Suprapubic skin (tissue), 4 donors: ENCODE data around the gene TRAPPC2L. TPM values are rescaled to one million over a fixed set of nuclear protein-coding genes. Genes with fewer than 3 reads are reported as not detected.

Experiments used
- DNase-seq, 2 donors: peaks; one replicate each; pipeline ENCODE4 v3.0.0-alpha.2; 2019; ENCODE audit warnings: low spot score in 2 of 2
- H3K27ac ChIP-seq: fragments of 200-600 bp; sonication (generic); one replicate; pipeline ENCODE4 v1.5.1; 2019
- H3K27me3 ChIP-seq: fragments of 200-600 bp; sonication (generic); one replicate; pipeline ENCODE4 v1.5.1; 2019
- H3K36me3 ChIP-seq: fragments of 200-600 bp; sonication (generic); one replicate; pipeline ENCODE4 v1.5.1; 2019
- H3K4me1 ChIP-seq: fragments of 200-600 bp; sonication (generic); one replicate; pipeline ENCODE4 v1.5.1; 2019
- H3K4me3 ChIP-seq: fragments of 200-600 bp; sonication (generic); one replicate; pipeline ENCODE4 v1.5.1; 2019; ENCODE audit warnings: mild to moderate bottlenecking
- H3K9me3 ChIP-seq: fragments of 200-600 bp; sonication (generic); one replicate; pipeline ENCODE4 v1.5.1; 2019
- EP300 ChIP-seq: sonication (generic); formaldehyde crosslinking; IDR thresholded peaks from one replicate; pipeline ENCODE4 v1.6.1; 2017; ENCODE audit warnings: antibody characterized with exemption
- POLR2A ChIP-seq, 2 donors: fragments of 450-650 bp; IDR thresholded peaks; one replicate each; pipeline ENCODE4 v1.6.1; 2017; ENCODE audit warnings: antibody characterized with exemption in 2 of 2, mild to moderate bottlenecking in 2 of 2, moderate library complexity in 2 of 2
- POLR2AphosphoS5 ChIP-seq, 3 donors: sonication (generic); formaldehyde crosslinking; IDR thresholded peaks; one replicate each; pipeline ENCODE4 v1.6.1; 2017; ENCODE audit warnings: antibody characterized with exemption in 3 of 3
- WGBS: methylation state at CpG from one replicate; pipeline ENCODE4 v1.1.5; 2018; 5-methylcytosine and 5-hydroxymethylcytosine counted together
- total RNA-seq, 4 donors: library from RNA; depleted of rRNA; stranded (reverse); fragments of >200 nt; gene quantifications; one replicate each; pipeline ENCODE4 v1.1.0, GENCODE V29; 2016
- TF ChIP-seq, protein P1 (sequence below), 2 donors: fragments of 200-600 bp in 1 of 2; fragments of 450-650 bp in 1 of 2; sonication (generic) in 1 of 2; IDR thresholded peaks; one replicate each; pipeline ENCODE4 v1.5.1; 2016 to 2019; ENCODE audit warnings: antibody characterized with exemption in 2 of 2, mild to moderate bottlenecking in 1 of 2, moderate library complexity in 1 of 2

TRAPPC2L gene
- total RNA-seq, 4 donors from 2014 or later, result 31.9 to 49.2 (median 36.3) TPM

- no peaks in the 10 kb centered on the region for H3K9me3 ChIP-seq
Measured at GRCh38 chr16:88863426-88863825, 6.5 kb downstream of the TRAPPC2L start.

GRCh38 chr16:88864099-88864498, 7.2 kb downstream of the TRAPPC2L start:
- no CpG with 5 or more reads among the region's 15 CpGs for WGBS
- Histone ChIP-seq H3K4me1 (peaks cover 3% of the 10 kb centered on the region), H3K36me3 (peaks cover 43% of the 10 kb centered on the region), H3K9me3 (no peaks in the 10 kb centered on the region), H3K27me3 (peaks cover under 1% of the 10 kb centered on the region), H3K27ac (no peak overlapping the region), H3K4me3 (no peak overlapping the region)
- TF ChIP-seq EP300 (no peak), POLR2AphosphoS5 (IDR thresholded peaks at IDR 0.05) (no peak)
- no peak for DNase-seq

More at GRCh38 chr16:88863426-88863825, 6.5 kb downstream of the TRAPPC2L start:
- Histone ChIP-seq H3K27me3 (no peaks in the 10 kb centered on the region), H3K4me1 (peaks cover 7% of the 10 kb centered on the region), H3K27ac (no peak overlapping the region), H3K36me3 (peaks cover 43% of the 10 kb centered on the region), H3K4me3 (no peak overlapping the region)
- 88% methylated on average over 13 of the region's 13 CpGs for WGBS
- no peak for DNase-seq
- TF ChIP-seq POLR2AphosphoS5 (IDR thresholded peaks at IDR 0.05) (no peak), EP300 (no peak), POLR2A (IDR thresholded peaks at IDR 0.05) (no peak)
- TF ChIP-seq, protein P1, sequence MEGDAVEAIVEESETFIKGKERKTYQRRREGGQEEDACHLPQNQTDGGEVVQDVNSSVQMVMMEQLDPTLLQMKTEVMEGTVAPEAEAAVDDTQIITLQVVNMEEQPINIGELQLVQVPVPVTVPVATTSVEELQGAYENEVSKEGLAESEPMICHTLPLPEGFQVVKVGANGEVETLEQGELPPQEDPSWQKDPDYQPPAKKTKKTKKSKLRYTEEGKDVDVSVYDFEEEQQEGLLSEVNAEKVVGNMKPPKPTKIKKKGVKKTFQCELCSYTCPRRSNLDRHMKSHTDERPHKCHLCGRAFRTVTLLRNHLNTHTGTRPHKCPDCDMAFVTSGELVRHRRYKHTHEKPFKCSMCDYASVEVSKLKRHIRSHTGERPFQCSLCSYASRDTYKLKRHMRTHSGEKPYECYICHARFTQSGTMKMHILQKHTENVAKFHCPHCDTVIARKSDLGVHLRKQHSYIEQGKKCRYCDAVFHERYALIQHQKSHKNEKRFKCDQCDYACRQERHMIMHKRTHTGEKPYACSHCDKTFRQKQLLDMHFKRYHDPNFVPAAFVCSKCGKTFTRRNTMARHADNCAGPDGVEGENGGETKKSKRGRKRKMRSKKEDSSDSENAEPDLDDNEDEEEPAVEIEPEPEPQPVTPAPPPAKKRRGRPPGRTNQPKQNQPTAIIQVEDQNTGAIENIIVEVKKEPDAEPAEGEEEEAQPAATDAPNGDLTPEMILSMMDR (IDR thresholded peaks at IDR 0.05), result no peak

- WGBS, result no CpG with 5 or more reads among the region's 18 CpGs
- H3K27ac ChIP-seq, result no peak overlapping the region
- no peak for DNase-seq
- no peaks in the 10 kb centered on the region for H3K4me1 ChIP-seq
- TF ChIP-seq POLR2AphosphoS5 (IDR thresholded peaks at IDR 0.05) (no peak), POLR2A (IDR thresholded peaks at IDR 0.05) (no peak), EP300 (no peak)
- TF ChIP-seq, protein P1 (IDR thresholded peaks at IDR 0.05), result no peak
- H3K4me3 ChIP-seq, result no peak overlapping the region
- peaks cover 39% of the 10 kb centered on the region for H3K36me3 ChIP-seq
- no peaks in the 10 kb centered on the region for H3K9me3 ChIP-seq
- peaks cover 5% of the 10 kb centered on the region for H3K27me3 ChIP-seq
Measured at GRCh38 chr16:88864521-88864920, 7.6 kb downstream of the TRAPPC2L start.

- Histone ChIP-seq H3K36me3 (peaks cover 31% of the 10 kb centered on the region), H3K9me3 (no peaks in the 10 kb centered on the region), H3K27ac (no peak overlapping the region), H3K27me3 (peaks cover 11% of the 10 kb centered on the region), H3K4me1 (no peaks in the 10 kb centered on the region), H3K4me3 (no peak overlapping the region)
- TF ChIP-seq POLR2A (IDR thresholded peaks at IDR 0.05), result no peak
- TF ChIP-seq, protein P1 (IDR thresholded peaks at IDR 0.05), result no peak
- no peak for TF ChIP-seq EP300
- 50% methylated on average over 1 of the region's 14 CpGs for WGBS
- no peak for DNase-seq
Measured at GRCh38 chr16:88865310-88865709, 8.4 kb downstream of the TRAPPC2L start.

- DNase-seq, result no peak
- TF ChIP-seq EP300 (no peak), POLR2AphosphoS5 (IDR thresholded peaks at IDR 0.05) (no peak), POLR2A (IDR thresholded peaks at IDR 0.05) (no peak)
- TF ChIP-seq, protein P1 (IDR thresholded peaks at IDR 0.05), result no peak
- Histone ChIP-seq H3K4me3 (no peak overlapping the region), H3K36me3 (peaks cover 26% of the 10 kb centered on the region), H3K27me3 (peaks cover 15% of the 10 kb centered on the region), H3K4me1 (no peaks in the 10 kb centered on the region), H3K9me3 (no peaks in the 10 kb centered on the region), H3K27ac (no peak overlapping the region)
- 73% methylated on average over 12 of the region's 15 CpGs for WGBS
Measured at GRCh38 chr16:88865742-88866141, 8.8 kb downstream of the TRAPPC2L start.
